Epithelial cell of prostate (primary cell): ENCODE measurements around the gene TLE7.

Source experiments
- DNase-seq: peaks from one replicate; pipeline ENCODE4 v3.0.0-alpha.2; 2011; ENCODE audit warnings: low read depth, low spot score
- H3K27ac ChIP-seq: fragments of 450-650 bp; 2 replicates; pipeline ENCODE4 v1.5.1; 2017; ENCODE audit warnings: mild to moderate bottlenecking

Gene TLE7

GRCh38 chr16:71423016-71423415 lies 18.8 kb downstream of the TLE7 start:
- no peak for DNase-seq

GRCh38 chr16:71421911-71422310 lies 19.9 kb downstream of the TLE7 start:
- no peak for DNase-seq
- no peak overlapping the region for H3K27ac ChIP-seq

More at GRCh38 chr16:71423016-71423415, 18.8 kb downstream of the TLE7 start:
- no peak overlapping the region for H3K27ac ChIP-seq

- H3K27ac ChIP-seq: no peak overlapping the region
- DNase-seq: no peak
Measured at GRCh38 chr16:71414038-71414437, 27.8 kb downstream of the TLE7 start.

- no peak overlapping the region for H3K27ac ChIP-seq
- no peak for DNase-seq
Measured at GRCh38 chr16:71413341-71413740, 28.5 kb downstream of the TLE7 start.

- no peak for DNase-seq
- no peak overlapping the region for H3K27ac ChIP-seq
Measured at GRCh38 chr16:71412270-71413160, 29.3 kb downstream of the TLE7 start.

- no peak for DNase-seq
Measured at GRCh38 chr16:71410146-71410545, 31.7 kb downstream of the TLE7 start.

GRCh38 chr16:71409011-71409775 lies 32.7 kb downstream of the TLE7 start:
- no peak for DNase-seq
- H3K27ac ChIP-seq: no peak overlapping the region

More at GRCh38 chr16:71410146-71410545, 31.7 kb downstream of the TLE7 start:
- no peak overlapping the region for H3K27ac ChIP-seq

GRCh38 chr16:71408536-71408935 lies 33.3 kb downstream of the TLE7 start:
- DNase-seq: no peak
- no peak overlapping the region for H3K27ac ChIP-seq

- no peak overlapping the region for H3K27ac ChIP-seq
- no peak for DNase-seq
Measured at GRCh38 chr16:71407731-71408130, 34.1 kb downstream of the TLE7 start.

GRCh38 chr16:71406724-71407123 lies 35.1 kb downstream of the TLE7 start:
- DNase-seq: no peak
- no peak overlapping the region for H3K27ac ChIP-seq

- no peak for DNase-seq
- no peak overlapping the region for H3K27ac ChIP-seq
Measured at GRCh38 chr16:71406316-71406715, 35.5 kb downstream of the TLE7 start.

- no peak overlapping the region for H3K27ac ChIP-seq
- DNase-seq: no peak
Measured at GRCh38 chr16:71404364-71404763, 37.5 kb downstream of the TLE7 start.

GRCh38 chr16:71402674-71403073 lies 39.2 kb downstream of the TLE7 start:
- no peak for DNase-seq
- H3K27ac ChIP-seq: no peak overlapping the region

- DNase-seq: no peak
- no peak overlapping the region for H3K27ac ChIP-seq
Measured at GRCh38 chr16:71402007-71402406, 39.8 kb downstream of the TLE7 start.

- H3K27ac ChIP-seq: no peak overlapping the region
- DNase-seq: no peak
Measured at GRCh38 chr16:71399801-71400563, 41.9 kb downstream of the TLE7 start.

- no peak for DNase-seq
- H3K27ac ChIP-seq: no peak overlapping the region
Measured at GRCh38 chr16:71396594-71396993, 45.3 kb downstream of the TLE7 start.

GRCh38 chr16:71389330-71389729 lies 52.5 kb downstream of the TLE7 start:
- DNase-seq: no peak
- H3K27ac ChIP-seq: no peak overlapping the region

GRCh38 chr16:71387045-71387871 lies 54.6 kb downstream of the TLE7 start:
- DNase-seq: no peak
- no peak overlapping the region for H3K27ac ChIP-seq

GRCh38 chr16:71384073-71384724 lies 57.7 kb downstream of the TLE7 start:
- no peak overlapping the region for H3K27ac ChIP-seq
- DNase-seq: no peak
